ES-I3 (cell line): Measurements from ENCODE around the gene RFT1.
A peak's percentile ranks its signal among the peaks of the same experiment; 100 is the strongest.

ENCODE experiments used
- H3K36me3 ChIP-seq: 2 replicates; pipeline ENCODE4 v1.6.1; 2013; ENCODE audit warnings: mild to moderate bottlenecking, low read length, control low read depth, moderate library complexity; ENCODE audit not compliant: insufficient read depth
- H3K4me1 ChIP-seq: 2 replicates; pipeline ENCODE4 v1.6.1; 2013; ENCODE audit warnings: mild to moderate bottlenecking, control low read depth, low read length; ENCODE audit not compliant: insufficient read depth
- H3K9ac ChIP-seq: 2 replicates; pipeline ENCODE4 v1.6.1; 2013; ENCODE audit warnings: low read depth, mild to moderate bottlenecking, low read length, moderate library complexity
- H3K9me3 ChIP-seq: 2 replicates; pipeline ENCODE4 v1.6.1; 2013; ENCODE audit warnings: mild to moderate bottlenecking, low read length, moderate library complexity; ENCODE audit not compliant: control insufficient read depth, insufficient read depth

RFT1 gene

DNA sequence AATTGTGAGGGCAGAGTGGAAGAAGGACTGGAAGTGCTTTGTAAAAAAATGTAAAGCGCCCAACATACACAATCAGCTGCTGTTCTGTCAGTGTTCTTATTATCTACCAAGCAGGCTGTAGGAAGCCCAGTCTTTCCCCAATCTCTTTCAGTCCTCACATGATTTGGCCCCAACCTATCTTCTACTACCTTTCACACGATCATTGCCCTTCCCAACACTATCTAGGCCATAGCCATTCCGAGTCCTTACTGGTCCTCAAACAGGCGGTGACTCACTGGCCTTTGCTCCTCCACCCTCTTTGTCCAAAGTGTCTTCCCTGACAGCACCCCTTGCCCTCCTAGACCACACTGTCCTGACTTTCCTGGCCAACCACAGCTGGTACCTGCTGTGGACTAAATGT, 861 bp upstream of the RFT1 start:
- H3K36me3 ChIP-seq, result no peaks in the 10 kb centered on the region; the same call in 1 of the 2 replicates
- H3K9me3 ChIP-seq, result no peaks in the 10 kb centered on the region
- H3K9ac ChIP-seq, result peak overlapping the region; percentile 79; the same call in 1 of the 2 replicates
- H3K4me1 ChIP-seq, result peaks cover 6% of the 10 kb centered on the region; the same call in 1 of the 2 replicates

DNA sequence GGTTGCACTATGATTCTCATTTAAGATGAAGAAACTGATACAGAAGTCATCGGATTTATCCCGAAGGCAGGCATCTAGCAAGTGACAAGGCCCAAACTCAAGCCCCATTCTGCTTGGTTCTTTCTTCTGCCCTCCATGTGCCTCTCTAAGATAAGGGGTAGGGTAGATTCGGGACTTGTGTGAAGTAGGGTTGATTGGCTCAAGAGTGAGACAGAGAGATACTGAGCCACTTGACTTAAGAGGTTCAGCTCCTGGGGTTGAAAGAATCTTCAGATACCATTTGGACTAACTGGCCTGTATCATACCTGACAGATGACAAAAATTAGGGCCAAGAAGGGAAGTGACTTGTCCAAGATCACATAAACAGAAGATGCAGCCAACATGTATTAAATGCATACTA, 891 bp downstream of the RFT1 start:
- H3K9me3 ChIP-seq, result no peaks in the 10 kb centered on the region
- peaks cover 7% of the 10 kb centered on the region for H3K36me3 ChIP-seq
- H3K9ac ChIP-seq, result peak overlapping the region; percentile 79
- peaks cover 6% of the 10 kb centered on the region; the same call in 1 of the 2 replicates for H3K4me1 ChIP-seq

DNA sequence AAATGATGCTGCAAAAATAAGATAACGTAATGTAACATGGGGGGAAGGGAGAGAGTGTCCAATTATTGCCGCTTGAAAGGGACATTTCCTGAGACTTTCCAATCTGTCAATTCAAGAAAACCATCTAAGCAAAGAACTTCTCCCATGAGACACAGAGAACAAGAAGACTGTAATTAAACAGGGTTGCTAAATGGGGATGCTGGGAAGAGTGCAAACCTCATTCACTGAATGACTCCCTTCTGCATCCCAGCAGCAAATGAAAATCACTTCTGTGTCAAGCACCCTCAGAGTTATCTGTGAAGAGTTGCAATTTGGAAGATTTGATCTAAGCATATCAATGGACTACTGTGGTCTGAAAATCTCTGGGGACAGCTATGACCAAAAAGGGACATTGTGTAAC, 3.6 kb downstream of the RFT1 start:
- peaks cover 21% of the 10 kb centered on the region for H3K36me3 ChIP-seq

DNA sequence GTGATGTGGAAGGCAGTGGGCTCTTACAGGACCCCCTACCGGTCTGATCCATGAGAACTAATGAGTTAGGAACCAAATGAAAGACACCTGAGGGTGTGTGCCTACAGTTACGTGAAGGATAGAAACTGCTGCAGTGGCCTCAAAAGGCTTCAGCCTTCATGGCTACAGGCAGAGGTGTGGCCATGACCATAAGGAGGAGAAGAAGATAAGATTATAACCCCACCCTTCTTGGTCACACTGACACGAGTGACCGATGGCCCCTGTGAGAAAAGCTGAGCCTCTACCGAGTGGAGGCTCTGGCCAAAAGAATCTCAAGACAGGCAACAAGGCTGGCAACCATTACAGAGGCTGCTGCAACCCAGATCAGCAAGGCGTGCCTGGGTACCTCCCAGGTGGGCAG, 6.3 kb downstream of the RFT1 start:
- Histone ChIP-seq H3K9me3 (no peaks in the 10 kb centered on the region), H3K36me3 (peaks cover 35% of the 10 kb centered on the region), H3K9ac (no peak overlapping the region), H3K4me1 (0 out of 2 replicates have a peak, but pooled peaks cover under 1% of the 10 kb centered on the region)

More for the DNA sequence above, 3.6 kb downstream of the RFT1 start:
- Histone ChIP-seq H3K9me3 (no peaks in the 10 kb centered on the region), H3K4me1 (peaks cover 6% of the 10 kb centered on the region; the same call in 1 of the 2 replicates), H3K9ac (no peak overlapping the region)

DNA sequence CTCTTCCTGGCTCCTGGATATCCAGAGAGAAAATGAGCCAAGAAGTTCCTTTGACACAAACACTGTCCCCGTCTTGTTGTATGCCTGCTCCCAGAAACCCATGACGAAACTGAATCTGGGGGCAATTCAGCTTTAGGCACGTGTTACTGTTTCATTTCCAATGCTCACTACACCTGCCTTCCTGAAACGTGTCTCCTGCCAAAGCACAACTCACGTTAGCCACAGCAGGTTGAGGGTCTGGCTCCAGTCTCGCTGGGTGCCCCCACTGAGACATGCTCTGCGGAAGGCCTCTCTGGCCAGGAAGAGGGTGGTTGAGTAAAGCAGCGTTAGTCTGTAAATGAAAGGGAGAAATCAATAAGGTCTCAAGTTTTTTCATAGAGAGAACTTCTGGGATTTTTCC, 6.7 kb downstream of the RFT1 start:
- no peak overlapping the region for H3K9ac ChIP-seq
- peaks cover 35% of the 10 kb centered on the region for H3K36me3 ChIP-seq
- H3K9me3 ChIP-seq, result no peaks in the 10 kb centered on the region
- H3K4me1 ChIP-seq, result no peaks in the 10 kb centered on the region

DNA sequence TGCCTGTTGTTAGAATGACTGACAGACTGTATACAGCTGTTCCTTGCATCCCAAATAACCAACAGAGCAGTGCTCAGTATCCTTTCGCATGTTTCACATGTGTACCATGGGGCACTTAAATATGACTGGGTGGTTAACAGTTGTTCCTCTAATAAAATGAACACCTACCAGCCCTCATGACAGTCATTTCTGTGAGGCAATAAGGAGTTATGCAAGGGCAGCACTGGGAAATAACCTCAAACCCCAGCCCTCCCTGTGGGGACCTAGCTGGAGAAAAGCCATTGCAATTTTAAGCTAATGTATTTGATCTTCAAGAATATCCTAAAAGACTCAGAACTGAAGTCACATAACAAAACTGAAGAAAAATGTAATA, 7.3 kb downstream of the RFT1 start:
- H3K9ac ChIP-seq, result no peak overlapping the region
- H3K4me1 ChIP-seq, result no peaks in the 10 kb centered on the region
- no peaks in the 10 kb centered on the region for H3K9me3 ChIP-seq
- peaks cover 35% of the 10 kb centered on the region for H3K36me3 ChIP-seq

DNA sequence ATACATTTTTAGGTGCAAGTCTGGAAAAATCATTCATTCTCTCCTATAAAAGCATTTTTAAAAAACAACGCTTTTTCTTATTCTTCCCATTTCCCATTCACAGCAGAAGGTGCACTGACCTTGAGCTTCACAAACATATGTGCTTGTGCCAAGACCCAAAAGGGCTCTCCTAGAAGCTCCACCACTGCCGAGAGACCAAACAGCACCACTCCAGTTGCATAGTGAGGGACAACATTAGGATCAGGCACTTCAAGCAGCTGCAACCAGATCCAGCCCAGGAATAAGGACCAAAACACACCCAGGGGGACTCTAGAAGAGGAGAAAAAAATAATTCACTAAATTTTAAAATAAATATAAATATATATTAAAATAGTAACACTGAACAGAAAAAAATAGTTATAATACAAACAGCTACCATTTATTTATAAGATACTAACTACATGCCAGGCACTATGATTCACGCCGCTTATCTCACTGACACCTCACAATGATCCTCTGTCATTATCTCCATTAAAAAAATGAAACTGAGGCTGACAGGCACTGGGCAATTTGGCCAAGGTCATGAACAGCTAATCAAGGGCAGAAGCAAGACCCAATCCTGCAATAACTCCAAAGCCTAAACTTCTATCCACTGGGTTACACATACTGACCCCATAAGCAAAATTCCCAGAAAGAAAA, 7.8 kb downstream of the RFT1 start:
- no peaks in the 10 kb centered on the region for H3K4me1 ChIP-seq
- no peak overlapping the region for H3K9ac ChIP-seq
- no peaks in the 10 kb centered on the region for H3K9me3 ChIP-seq
- peaks cover 35% of the 10 kb centered on the region for H3K36me3 ChIP-seq

DNA sequence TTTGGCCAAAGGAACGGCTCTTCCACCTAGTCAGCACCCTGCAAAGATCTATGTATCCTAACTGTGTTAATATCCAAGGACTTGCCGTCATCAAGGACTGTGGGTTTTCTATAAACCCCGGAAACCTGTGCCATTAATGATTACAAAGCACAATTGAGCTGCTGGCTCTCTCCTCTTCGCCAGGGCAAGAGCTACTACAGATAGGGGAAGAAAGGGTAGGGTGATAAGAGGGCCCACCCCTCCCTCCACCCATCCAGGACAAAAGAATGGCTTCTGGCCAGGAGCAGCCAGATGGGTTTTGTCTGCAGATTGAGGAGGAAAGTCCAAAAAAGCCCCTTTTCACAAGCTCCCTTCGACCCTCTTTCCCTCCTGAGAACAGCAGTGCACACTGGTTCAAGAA, 9.9 kb downstream of the RFT1 start:
- H3K9ac ChIP-seq, result no peak overlapping the region
- H3K9me3 ChIP-seq, result no peaks in the 10 kb centered on the region
- no peaks in the 10 kb centered on the region for H3K4me1 ChIP-seq
- peaks cover 35% of the 10 kb centered on the region for H3K36me3 ChIP-seq

DNA sequence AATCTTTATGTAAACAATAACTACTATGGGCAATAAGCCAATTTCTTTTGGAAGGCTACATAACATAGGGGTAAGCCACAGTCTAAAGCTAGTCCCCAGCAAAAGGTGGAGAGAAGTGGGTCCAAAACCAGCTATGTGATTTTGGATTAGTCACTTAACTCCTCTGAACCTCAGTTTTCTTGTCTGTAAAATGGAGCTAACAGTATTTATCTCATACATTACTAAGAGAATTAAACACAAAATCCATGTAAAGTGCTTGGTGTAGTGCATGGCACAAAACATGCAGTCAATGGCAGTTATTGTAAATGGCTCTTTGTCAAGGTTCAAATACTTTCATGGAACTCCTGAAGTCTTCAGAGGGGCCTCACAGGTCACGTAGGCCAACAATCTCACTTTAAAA, 13.3 kb downstream of the RFT1 start:
- H3K9me3 ChIP-seq, result no peaks in the 10 kb centered on the region
- H3K9ac ChIP-seq, result no peak overlapping the region
- no peaks in the 10 kb centered on the region for H3K4me1 ChIP-seq
- peaks cover 14% of the 10 kb centered on the region for H3K36me3 ChIP-seq

DNA sequence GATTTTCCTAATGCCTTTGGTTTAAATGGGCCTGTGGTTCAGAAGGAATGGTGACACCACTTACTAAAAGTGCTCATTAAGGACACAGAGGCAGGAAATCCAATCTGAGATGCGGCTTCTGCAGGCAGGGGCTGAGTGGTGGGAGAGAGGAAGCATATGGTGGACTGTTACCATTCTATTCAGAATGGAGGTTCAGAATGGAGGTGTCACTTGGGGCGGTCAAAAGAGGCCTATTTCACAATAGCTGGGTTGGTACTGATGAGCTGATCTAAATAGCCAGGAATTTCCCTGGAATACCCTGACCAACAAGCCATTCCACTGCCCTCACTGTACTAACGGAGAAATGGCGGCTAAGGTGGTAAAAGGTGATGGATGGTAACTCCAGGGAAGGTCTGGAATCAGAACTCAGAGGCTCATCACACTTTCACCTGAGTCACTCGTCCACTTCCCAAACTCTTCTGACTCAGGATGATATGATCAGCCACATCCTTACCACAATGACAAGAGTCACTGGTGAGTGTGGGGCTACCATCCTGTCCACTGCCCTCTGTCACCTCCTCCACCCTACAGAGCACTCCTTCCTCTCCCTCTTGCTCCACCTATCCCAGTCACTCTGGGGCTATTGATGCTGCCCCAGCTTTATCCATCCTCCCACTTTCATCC, 15.7 kb downstream of the RFT1 start:
- Histone ChIP-seq H3K4me1 (no peaks in the 10 kb centered on the region), H3K9ac (no peak overlapping the region), H3K9me3 (no peaks in the 10 kb centered on the region), H3K36me3 (peaks cover 4% of the 10 kb centered on the region; the same call in 1 of the 2 replicates)

DNA sequence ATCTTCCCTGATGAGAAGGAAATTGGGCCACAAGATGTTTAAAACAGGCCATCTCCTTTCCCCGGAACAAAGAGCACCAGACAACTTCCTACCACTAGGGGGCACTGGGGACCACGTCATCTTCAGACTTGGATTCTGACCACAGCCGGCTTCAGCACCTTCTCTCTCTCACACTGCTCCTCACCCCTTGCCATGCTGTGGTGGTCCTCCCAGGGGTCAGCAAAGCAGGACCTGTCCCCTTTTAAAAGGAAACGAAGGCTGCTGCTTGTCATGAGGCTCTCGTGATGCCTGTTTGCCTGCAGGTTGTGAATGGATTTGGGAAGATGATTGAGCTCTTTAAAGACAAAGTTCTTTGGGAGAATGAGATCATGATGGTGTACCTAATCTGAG, 16.2 kb downstream of the RFT1 start:
- no peak overlapping the region for H3K9ac ChIP-seq
- no peaks in the 10 kb centered on the region for H3K4me1 ChIP-seq
- no peaks in the 10 kb centered on the region for H3K36me3 ChIP-seq
- no peaks in the 10 kb centered on the region for H3K9me3 ChIP-seq

DNA sequence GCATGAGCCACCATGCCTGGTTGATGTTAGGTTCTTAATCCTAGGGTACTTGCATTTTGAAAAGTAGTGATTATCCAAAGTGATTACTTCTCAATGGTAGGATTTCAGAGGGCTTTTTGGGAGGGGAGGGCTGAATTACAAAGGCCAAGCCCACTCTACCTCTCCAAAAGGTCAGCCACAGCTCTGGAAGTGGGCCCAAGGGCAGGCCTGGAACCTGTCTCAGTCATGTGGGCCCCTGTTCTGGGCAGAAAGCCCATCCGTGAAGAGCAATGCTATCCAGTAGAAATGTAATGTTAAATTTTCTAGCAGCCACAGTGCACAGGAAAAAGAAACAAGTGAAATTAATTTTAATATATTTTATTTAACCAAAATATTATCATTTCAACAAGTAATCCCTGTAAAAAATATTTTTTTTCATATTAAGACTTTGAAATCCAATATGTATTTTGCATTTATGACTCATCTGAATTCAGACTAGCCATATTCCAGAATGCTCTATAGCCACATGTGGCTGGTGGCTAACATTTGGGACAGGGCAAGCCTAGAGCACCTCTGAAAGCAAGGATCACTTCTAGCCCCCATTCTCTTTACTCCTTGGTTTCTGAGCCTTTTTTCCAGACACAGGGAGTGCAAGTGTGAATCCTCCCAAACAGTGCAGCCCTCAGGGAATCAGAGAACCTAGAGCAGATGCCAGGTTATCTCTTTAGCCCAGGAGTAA, 16.8 kb downstream of the RFT1 start:
- Histone ChIP-seq H3K4me1 (no peaks in the 10 kb centered on the region), H3K9ac (no peak overlapping the region), H3K9me3 (no peaks in the 10 kb centered on the region), H3K36me3 (no peaks in the 10 kb centered on the region)

DNA sequence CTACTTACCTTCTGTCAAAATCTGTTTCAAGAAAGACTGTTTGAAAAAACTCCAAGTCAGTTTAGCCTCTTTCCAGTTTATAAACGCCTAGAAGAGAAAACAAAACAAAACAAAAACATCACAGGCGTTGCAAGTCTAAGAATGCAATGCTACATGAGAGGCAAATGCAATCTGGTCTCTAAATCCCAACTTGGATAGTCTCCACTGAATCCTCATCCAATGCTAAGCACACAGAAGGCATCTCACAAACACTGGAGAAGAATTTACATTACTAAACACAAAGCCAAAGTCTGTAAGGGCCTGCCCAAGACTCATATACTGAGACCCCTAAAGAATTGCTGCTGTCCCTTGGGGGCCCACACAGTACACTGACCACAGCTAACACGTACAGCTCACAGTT, 18.4 kb downstream of the RFT1 start:
- Histone ChIP-seq H3K9ac (no peak overlapping the region), H3K36me3 (no peaks in the 10 kb centered on the region), H3K4me1 (no peaks in the 10 kb centered on the region), H3K9me3 (no peaks in the 10 kb centered on the region)

DNA sequence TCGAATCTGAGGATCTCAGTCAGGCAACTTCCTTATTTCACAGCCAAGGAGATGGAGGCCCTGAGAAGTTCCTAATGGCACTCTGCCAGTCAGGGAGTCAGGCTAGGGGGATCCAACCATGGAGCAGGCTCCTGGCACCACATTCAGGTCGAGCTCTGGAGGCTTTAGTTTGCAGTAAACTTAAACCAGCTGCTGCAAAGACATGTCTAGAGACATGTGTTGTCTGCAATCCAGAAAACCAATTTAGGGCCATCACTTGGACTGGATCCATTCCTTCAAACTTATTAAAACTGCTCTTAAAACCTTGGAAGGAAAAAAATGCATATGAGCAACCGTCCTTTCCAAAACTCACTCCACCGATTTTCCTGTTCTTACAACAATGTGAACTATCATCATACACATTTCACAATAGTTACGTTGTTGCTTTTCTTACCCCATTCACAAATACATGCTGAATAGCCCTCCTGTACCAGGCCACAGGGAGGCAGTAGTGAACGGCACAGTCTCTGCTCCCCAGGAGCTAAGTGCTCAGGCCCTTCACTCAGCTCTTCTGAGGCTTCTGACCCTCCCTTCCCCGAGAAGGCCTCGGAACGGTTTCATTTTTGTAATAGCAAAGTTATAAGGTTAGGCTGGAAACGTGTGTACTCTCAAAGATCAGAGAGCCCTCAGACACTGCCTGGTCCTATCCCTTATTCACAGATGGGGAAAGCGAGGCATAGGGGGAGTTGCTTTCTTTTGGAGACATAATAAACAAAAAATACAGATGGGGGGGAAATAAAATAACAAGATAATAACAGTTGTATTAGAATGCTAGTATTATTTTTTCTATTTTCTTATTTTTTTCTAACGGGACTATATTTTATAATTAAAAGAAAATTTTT, 20.1 kb downstream of the RFT1 start:
- H3K36me3 ChIP-seq, result no peaks in the 10 kb centered on the region
- H3K9me3 ChIP-seq, result no peaks in the 10 kb centered on the region
- H3K9ac ChIP-seq, result no peak overlapping the region
- no peaks in the 10 kb centered on the region for H3K4me1 ChIP-seq
